ENCODE data around the gene TMEM201. TPM values are rescaled to one million over a fixed set of nuclear protein-coding genes. Genes with fewer than 3 reads are reported as not detected.

The TMEM201 gene
- polyA plus RNA-seq, 2 of the 4 experiments (the other 2 are of a cell fraction), result 1.9 to 8.7 TPM

GRCh38 chr1:9609998-9610397, 21.3 kb downstream of the TMEM201 start:
- no peak overlapping the region for H3K4me3 ChIP-seq
- TF ChIP-seq KDM1A (IDR thresholded peaks at IDR 0.05; ENCODE audit: low read depth) (no peak), CTCF (IDR thresholded peaks at IDR 0.05) (no peak), FOSB (CRISPR knock-in tag; IDR thresholded peaks at IDR 0.05) (no peak), MAX (IDR thresholded peaks at IDR 0.05) (no peak), BCL3 (IDR thresholded peaks at IDR 0.05) (no peak), HOXB5 (CRISPR knock-in tag; IDR thresholded peaks at IDR 0.05) (no peak), TP53 (CRISPR knock-in tag; IDR thresholded peaks at IDR 0.05) (no peak), RARB (CRISPR knock-in tag; IDR thresholded peaks at IDR 0.05) (no peak), CBX2 (IDR thresholded peaks at IDR 0.05; ENCODE audit: borderline replicate concordance, low read depth) (no peak), EP300 (IDR thresholded peaks at IDR 0.05) (no peak), REST (IDR thresholded peaks at IDR 0.05) (no peak), HMGXB4 (CRISPR knock-in tag; IDR thresholded peaks at IDR 0.05; ENCODE audit: borderline replicate concordance) (no peak), KDM5A (IDR thresholded peaks at IDR 0.05) (no peak)
- H3K27ac ChIP-seq, result no peak overlapping the region
- DNase-seq (ENCODE audit: low read depth in 1 of 2, low spot score in 1 of 2) (no peak), FAIRE-seq (no peak), ATAC-seq (no peak)
- no peaks in the 10 kb centered on the region for H3K9me3 ChIP-seq
- WGBS (ENCODE audit: missing lambda C conversion rate), result 89% methylated on average over 4 of the region's 5 CpGs
- H3K4me2 ChIP-seq, result no peak overlapping the region
- ChIA-PET POLR2A (no interaction called here), CTCF (interaction anchor here (1.2 kb wide), 1 partner anchor 713 kb away, joined by 3 read pairs; no protein-coding TSS in a partner anchor)
- no peaks in the 10 kb centered on the region for H3K4me1 ChIP-seq

GRCh38 chr1:9610548-9610947, 21.8 kb downstream of the TMEM201 start:
- no peaks in the 10 kb centered on the region for H3K4me1 ChIP-seq

More at GRCh38 chr1:9610548-9610947, 21.8 kb downstream of the TMEM201 start:
- POLR2A ChIA-PET, result no interaction called here
- no peak overlapping the region for H3K4me3 ChIP-seq
- TF ChIP-seq KDM5A (IDR thresholded peaks at IDR 0.05), result no peak
- TF ChIP-seq RARB (CRISPR knock-in tag; IDR thresholded peaks at IDR 0.05), result no peak
- no peak for TF ChIP-seq CBX8 (IDR thresholded peaks at IDR 0.05)
- TF ChIP-seq USF2 (IDR thresholded peaks at IDR 0.05), result no peak
- TF ChIP-seq TFCP2L1 (CRISPR knock-in tag; IDR thresholded peaks at IDR 0.05), result no peak
- TF ChIP-seq CHD4 (IDR thresholded peaks at IDR 0.05; ENCODE audit: borderline replicate concordance), result no peak
- TF ChIP-seq RAD21 (conservative IDR thresholded peaks at IDR 0.05 in 1 of 2, IDR thresholded peaks at IDR 0.05 in 1 of 2), result no peak
- no peak for TF ChIP-seq HES2 (IDR thresholded peaks at IDR 0.05)
- TF ChIP-seq NFE2L2 (conservative IDR thresholded peaks at IDR 0.05; ENCODE audit: low read length), result no peak
- TF ChIP-seq ZNF302 (CRISPR knock-in tag; IDR thresholded peaks at IDR 0.05), result no peak
- TF ChIP-seq MYC (IDR thresholded peaks at IDR 0.05; ENCODE audit: borderline replicate concordance, low read length), result no peak
- TF ChIP-seq HEYL (CRISPR knock-in tag; IDR thresholded peaks at IDR 0.05), result no peak
- TF ChIP-seq ZSCAN20 (CRISPR knock-in tag; IDR thresholded peaks at IDR 0.05), result no peak
- TF ChIP-seq KDM1A (IDR thresholded peaks at IDR 0.05; ENCODE audit: low read depth), result no peak
- TF ChIP-seq CHD2 (IDR thresholded peaks at IDR 0.05; ENCODE audit: low read length, partially characterized antibody), result no peak
- DNase-seq (ENCODE audit: low read depth in 1 of 2, low spot score in 1 of 2) (no peak), FAIRE-seq (no peak), ATAC-seq (no peak)
- H3K4me2 ChIP-seq, result no peak overlapping the region
- no peaks in the 10 kb centered on the region for H3K9me3 ChIP-seq
- 94% methylated on average over 13 of the region's 25 CpGs for WGBS (ENCODE audit: missing lambda C conversion rate)
- CTCF ChIA-PET, result interaction anchor here (1.2 kb wide), 1 partner anchor 713 kb away, joined by 3 read pairs; no protein-coding TSS in a partner anchor
- H3K27ac ChIP-seq, result no peak overlapping the region

All from A549 (cell line).